ENCODE data around the gene MARCHF11.

DNA sequence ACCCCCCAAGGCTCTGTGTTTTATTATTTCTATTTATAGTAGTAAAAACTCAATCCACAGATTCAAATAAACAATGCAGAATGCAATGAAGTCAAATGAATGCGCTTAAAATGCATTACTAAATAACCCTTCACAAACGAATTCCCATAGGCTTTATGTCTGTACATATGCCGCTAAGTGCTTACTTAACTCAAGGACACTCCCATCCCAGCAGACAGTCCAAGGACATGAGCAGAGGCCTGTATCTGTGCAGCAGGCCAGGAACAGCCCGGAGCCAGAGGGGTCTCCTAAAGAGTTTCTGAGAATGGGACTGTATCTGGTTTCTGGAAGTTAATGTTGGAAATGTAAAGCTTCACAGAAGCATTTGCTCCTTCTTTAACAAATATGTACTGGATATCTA is 59.8 kb downstream of the MARCHF11 start:
- TF ChIP-seq, protein P1, sequence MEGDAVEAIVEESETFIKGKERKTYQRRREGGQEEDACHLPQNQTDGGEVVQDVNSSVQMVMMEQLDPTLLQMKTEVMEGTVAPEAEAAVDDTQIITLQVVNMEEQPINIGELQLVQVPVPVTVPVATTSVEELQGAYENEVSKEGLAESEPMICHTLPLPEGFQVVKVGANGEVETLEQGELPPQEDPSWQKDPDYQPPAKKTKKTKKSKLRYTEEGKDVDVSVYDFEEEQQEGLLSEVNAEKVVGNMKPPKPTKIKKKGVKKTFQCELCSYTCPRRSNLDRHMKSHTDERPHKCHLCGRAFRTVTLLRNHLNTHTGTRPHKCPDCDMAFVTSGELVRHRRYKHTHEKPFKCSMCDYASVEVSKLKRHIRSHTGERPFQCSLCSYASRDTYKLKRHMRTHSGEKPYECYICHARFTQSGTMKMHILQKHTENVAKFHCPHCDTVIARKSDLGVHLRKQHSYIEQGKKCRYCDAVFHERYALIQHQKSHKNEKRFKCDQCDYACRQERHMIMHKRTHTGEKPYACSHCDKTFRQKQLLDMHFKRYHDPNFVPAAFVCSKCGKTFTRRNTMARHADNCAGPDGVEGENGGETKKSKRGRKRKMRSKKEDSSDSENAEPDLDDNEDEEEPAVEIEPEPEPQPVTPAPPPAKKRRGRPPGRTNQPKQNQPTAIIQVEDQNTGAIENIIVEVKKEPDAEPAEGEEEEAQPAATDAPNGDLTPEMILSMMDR (conservative IDR thresholded peaks at IDR 0.05 in 1 of 2, IDR thresholded peaks at IDR 0.05 in 1 of 2; ENCODE audit: low read depth in 1 of 2, low read length in 2 of 2) = no peak
- no peak for TF ChIP-seq EZH2 (IDR thresholded peaks at IDR 0.05; ENCODE audit: low read length, missing control alignments)

Measured in fibroblast of lung (primary cell).